ENCODE measurements around the gene NFASC. TPM values are rescaled to one million over a fixed set of nuclear protein-coding genes. Genes with fewer than 3 reads are reported as not detected.

The NFASC gene
- polyA plus RNA-seq, 1 donor from 2014 or later: 0.50 TPM

DNA sequence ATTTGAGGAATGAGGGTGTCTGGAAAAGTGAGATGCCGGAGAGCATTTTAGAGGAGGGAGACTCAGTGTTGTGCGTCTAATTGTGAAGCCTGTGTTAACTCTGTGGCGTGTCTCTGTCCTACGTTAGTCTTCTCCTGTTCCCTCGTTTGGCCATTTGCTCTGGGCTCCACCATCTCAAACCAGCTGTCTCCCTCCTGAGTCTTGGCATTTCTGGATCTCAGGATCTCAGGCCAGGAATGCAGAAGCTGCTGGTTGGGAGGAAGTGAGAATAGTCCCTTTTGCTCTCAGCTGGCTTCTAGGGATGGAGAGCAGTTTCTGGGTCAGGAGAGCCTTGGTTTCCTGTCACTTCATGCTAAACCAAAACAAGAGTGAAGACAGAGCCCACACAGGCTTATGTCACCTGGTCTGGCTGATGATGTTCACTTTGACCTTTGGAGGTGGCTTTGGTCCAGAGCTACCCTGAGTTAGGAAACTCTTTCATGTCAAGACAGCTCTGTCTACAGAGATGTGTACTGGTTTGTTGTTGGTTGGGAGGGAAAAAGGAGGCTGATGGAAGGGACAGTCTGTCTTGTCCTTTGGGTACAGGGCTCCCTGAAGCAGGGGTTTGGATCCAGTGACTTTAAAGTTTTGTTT is 859 bp downstream of the NFASC start:
- Mint-ChIP-seq H3K27ac (no peak overlapping the region), H3K9me3 (no peaks in the 10 kb centered on the region), H3K36me3 (no peaks in the 10 kb centered on the region), H3K4me3 (no peak overlapping the region), H3K4me1 (no peaks in the 10 kb centered on the region), H3K27me3 (peaks cover 9% of the 10 kb centered on the region)

DNA sequence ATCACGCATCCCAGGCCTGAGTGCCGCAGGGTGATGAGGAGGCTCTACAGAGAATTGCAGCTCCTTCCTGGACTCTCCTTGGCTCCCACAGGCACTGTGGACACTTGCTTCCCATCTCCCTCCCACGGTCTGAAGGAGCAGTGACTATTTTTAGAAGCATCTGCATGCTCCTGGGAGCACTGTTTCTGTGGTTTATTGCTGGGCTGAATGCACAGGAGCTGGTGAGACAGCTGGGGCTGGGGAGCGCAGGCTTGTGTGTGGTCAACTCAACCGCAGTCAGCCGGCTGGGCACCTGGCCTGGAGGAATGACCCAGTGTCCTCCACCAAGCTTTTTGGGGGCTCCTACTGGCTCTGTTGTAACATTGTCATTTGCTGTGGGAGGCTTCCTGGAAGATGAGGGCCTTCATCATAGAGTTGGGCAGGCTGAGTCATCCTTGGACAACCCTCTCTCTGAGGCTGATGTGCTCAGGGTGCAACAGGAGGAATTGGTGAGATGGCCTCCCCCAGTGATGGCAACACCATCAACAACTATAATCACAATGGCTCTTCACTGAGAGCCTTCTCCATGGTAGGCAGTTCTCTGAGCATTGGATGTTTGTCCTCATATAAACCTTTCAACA is 1.7 kb downstream of the NFASC start:
- Mint-ChIP-seq H3K9me3 (peaks cover 0 to 2% (median 0%) of the 10 kb centered on the region in 3 donors), H3K4me3 (no peak overlapping the region), H3K36me3 (no peaks in the 10 kb centered on the region), H3K27ac (no peak overlapping the region), H3K4me1 (no peaks in the 10 kb centered on the region), H3K27me3 (peaks cover 12% of the 10 kb centered on the region)

DNA sequence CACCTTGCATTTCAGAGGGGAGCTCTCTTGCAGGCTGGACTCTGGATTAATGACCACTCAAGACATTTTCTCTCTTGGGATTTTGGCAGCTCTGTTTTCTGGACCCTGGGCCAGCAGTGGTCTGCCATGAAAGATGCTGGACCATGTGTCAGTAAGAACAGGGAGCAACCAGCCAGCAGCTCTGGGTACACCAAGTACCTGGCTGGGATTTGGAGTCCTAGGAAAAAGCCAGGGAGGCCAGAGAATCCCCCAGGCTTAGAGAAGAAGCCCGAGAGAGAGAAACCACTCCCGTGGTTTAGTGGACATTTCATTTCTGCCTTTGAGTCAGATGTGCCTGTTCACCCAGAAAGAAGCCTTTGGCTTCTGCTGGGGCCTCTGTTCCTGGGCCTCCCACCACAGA is 2.5 kb downstream of the NFASC start:
- no peak overlapping the region for H3K4me3 Mint-ChIP-seq
- peaks cover 11% of the 10 kb centered on the region for H3K27me3 Mint-ChIP-seq
- H3K36me3 Mint-ChIP-seq: no peaks in the 10 kb centered on the region
- peaks cover 0 to 2% (median 0%) of the 10 kb centered on the region in 3 donors for H3K9me3 Mint-ChIP-seq
- no peaks in the 10 kb centered on the region for H3K4me1 Mint-ChIP-seq
- no peak overlapping the region for H3K27ac Mint-ChIP-seq

DNA sequence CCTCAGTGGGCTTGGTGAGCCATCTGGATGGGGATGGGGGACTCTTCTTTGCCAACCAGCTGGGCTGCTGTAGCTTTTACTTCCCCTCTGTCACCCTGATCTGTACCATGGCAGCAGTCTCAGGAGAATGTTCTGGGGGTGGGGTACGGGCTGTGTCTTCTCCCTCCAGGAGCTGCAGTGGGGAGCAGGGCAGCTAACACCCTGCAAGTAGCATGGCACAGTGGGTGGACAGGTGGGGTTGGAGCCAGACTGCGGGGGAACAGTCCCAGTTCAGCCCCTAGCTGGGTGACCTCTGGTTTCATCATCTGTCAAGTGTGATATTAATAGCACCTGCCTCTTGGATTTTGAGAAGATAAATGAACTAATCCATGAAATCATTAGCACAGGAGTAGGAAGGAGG is 3.1 kb downstream of the NFASC start:
- Mint-ChIP-seq H3K9me3 (peaks cover 0 to 2% (median 0%) of the 10 kb centered on the region in 3 donors), H3K36me3 (no peaks in the 10 kb centered on the region), H3K27me3 (peaks cover 11% of the 10 kb centered on the region), H3K4me3 (no peak overlapping the region), H3K27ac (no peak overlapping the region), H3K4me1 (no peaks in the 10 kb centered on the region)

DNA sequence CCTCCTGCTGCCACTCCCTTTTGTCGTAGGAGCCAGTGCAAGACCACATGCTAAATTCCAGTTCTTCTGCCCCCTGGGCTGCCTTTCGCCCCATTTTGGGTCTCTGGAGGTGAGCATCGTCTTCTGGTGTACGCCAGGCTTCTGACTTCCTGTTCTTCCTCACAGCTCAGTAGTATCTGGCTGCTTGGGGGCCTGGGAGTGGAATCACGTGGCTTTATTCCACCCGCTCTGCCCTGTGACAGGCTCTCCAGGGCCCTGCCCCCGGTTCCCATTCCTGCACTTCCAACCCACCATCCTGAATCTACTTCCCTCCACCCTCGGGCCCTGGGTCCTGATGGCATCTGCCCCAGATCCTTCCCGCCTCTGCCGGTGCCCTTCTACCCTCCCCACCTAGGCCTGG is 3.6 kb downstream of the NFASC start:
- no peak overlapping the region for H3K4me3 Mint-ChIP-seq
- no peaks in the 10 kb centered on the region for H3K36me3 Mint-ChIP-seq
- H3K27ac Mint-ChIP-seq: no peak overlapping the region
- peaks cover 11% of the 10 kb centered on the region for H3K27me3 Mint-ChIP-seq
- no peaks in the 10 kb centered on the region for H3K4me1 Mint-ChIP-seq
- peaks cover 0 to 2% (median 0%) of the 10 kb centered on the region in 3 donors for H3K9me3 Mint-ChIP-seq

DNA sequence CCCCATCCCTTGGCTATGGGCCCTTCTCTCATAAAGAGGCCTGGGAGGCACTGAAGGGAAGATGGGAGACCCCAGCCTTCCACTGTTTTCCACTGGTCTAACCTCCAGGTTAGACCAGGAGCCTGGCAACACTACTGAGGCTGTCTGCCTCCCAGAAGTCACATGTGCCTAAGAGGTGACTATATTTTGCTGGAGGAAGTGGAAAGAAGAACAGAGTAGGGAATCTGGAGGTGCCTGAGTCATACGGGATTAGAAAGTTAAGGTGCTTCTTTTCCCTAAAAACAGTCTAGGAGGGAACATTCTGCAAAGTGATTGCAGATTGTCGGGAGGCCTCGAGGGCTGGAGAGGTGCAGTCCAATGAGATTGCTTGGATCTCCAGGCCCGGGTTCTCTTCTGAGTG is 4.6 kb downstream of the NFASC start:
- no peaks in the 10 kb centered on the region for H3K4me1 Mint-ChIP-seq
- no peak overlapping the region for H3K4me3 Mint-ChIP-seq
- peaks cover 3% of the 10 kb centered on the region for H3K36me3 Mint-ChIP-seq
- H3K9me3 Mint-ChIP-seq: peaks cover 0 to 2% (median 0%) of the 10 kb centered on the region in 3 donors
- no peak overlapping the region for H3K27ac Mint-ChIP-seq
- H3K27me3 Mint-ChIP-seq: peaks cover 9% of the 10 kb centered on the region

DNA sequence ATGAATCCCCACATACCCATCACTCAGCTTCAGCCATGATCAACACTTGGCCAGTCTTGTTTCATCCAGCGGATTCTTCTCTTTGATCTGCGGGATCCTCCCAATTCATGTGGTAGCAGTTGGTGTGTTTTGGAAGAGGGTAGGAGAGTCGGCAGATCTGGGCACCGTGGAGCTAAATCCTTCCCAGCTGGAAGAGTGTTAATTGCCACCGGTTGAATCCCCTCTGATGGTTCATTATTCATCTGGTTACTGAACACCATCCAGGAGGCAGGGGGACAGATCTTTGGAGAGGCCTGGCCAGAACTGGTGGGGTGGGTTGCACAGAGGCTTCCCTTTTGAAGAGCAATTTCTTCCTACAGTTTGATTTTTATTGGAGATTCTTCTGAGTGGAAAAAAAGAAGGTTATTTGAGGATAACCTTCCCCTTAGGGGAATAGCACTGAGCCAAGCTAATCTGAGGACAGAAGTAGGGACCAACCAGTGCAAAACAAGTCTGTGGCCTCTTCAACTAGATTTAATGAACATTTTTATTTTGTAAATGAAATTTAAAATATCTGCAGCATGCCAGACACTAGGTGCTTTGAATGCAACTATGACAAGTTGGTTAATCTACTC is 8.1 kb downstream of the NFASC start:
- Mint-ChIP-seq H3K27me3 (peaks cover 9% of the 10 kb centered on the region), H3K4me1 (no peaks in the 10 kb centered on the region), H3K9me3 (peaks cover 0 to 2% (median 0%) of the 10 kb centered on the region in 3 donors), H3K27ac (no peak overlapping the region), H3K36me3 (peaks cover 5% of the 10 kb centered on the region), H3K4me3 (no peak overlapping the region)

DNA sequence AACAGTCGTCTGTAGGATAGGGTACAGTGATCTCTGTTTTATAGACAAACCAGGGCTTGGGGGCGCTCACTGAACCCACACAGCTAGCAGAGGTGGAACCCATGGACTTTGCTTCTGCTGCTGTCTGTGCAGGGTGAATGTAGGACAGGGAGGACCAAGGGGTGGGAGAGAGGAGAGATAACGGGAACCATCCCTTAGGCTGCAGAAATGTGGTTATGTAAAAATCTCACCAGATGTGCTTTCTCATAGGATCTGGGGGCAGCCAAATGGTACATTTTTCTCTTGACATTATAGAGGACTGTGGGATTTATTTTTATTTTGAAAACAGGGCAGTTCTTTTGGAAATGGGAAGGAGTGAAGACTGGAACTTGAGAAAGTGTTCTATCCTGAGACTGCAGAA is 8.7 kb downstream of the NFASC start:
- Mint-ChIP-seq H3K4me1 (no peaks in the 10 kb centered on the region), H3K9me3 (peaks cover 0 to 2% (median 0%) of the 10 kb centered on the region in 3 donors), H3K27me3 (peaks cover 5% of the 10 kb centered on the region), H3K4me3 (no peak overlapping the region), H3K27ac (no peak overlapping the region), H3K36me3 (peaks cover 5% of the 10 kb centered on the region)

DNA sequence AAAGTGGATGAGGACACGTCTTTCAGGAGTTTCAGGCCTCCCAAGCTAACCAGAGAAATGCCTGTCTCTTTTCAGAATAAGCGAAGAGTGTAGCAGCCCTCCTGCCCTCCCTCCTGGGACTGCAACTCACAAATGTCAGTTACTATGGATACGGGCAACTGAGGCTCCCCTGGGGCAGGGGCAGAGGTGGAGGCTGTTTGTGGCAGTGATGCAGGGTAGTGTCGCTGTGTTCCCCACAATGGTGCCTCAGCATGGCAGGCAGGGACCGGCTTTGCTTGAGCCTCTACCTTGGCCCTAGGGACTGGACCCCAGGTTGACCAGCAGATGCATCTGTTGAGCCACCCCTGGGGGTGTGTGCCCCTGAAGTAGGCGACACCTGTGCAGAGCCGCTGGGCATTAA is 10.2 kb downstream of the NFASC start:
- Mint-ChIP-seq H3K4me3 (no peak overlapping the region), H3K9me3 (peaks cover 0 to 2% (median 0%) of the 10 kb centered on the region in 3 donors), H3K27ac (no peak overlapping the region), H3K27me3 (peaks cover 5% of the 10 kb centered on the region), H3K36me3 (peaks cover 5% of the 10 kb centered on the region), H3K4me1 (no peaks in the 10 kb centered on the region)

DNA sequence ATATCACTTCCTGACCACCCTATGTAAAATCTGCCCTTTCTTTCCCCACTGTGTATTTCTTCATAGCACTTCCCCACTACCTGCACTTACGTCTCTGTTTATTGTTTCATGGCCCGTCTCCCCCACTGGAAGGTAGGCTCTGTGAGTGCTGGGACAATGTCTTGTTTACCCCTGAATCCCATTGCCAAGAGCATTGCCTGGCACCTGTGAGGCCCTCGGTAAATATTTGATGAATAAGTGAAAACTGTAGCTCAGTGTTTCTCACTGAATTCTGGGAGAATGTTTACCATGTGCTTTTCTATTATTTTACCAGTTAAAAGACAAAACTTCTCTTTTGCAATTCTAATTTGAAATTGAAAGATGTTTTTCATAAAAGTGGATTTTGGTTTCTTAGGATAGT is 11.8 kb downstream of the NFASC start:
- H3K4me3 Mint-ChIP-seq: no peak overlapping the region
- peak overlapping the region in 1 of 3 donors; percentile 35 for H3K27ac Mint-ChIP-seq
- H3K9me3 Mint-ChIP-seq: no peaks in the 10 kb centered on the region
- H3K27me3 Mint-ChIP-seq: peaks cover 5% of the 10 kb centered on the region
- peaks cover 5% of the 10 kb centered on the region for H3K36me3 Mint-ChIP-seq
- peaks cover 0 to 1% (median 0%) of the 10 kb centered on the region in 3 donors for H3K4me1 Mint-ChIP-seq

DNA sequence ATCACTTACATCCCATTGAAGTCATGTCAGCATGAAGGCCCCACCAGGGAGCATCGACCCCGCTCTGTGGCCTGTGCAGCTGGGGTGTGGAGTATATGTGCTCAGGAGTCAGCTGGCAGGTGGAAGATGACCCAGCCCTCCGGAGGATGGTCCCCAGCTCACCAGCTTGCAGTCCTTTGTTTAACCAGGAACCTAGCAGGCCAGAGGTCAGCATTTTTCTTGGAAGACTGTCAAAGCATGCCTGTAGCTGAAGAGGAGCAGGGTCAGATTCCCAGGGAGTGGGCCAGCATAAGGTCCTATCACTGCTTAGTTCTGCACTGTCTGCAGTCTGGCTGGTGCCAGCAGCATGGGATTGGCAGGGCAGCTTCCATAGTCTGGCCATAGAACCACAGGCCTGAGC is 12.7 kb downstream of the NFASC start:
- peaks cover 0 to 1% (median 0%) of the 10 kb centered on the region in 3 donors for H3K4me1 Mint-ChIP-seq
- peaks cover 5% of the 10 kb centered on the region for H3K27me3 Mint-ChIP-seq
- H3K27ac Mint-ChIP-seq: no peak overlapping the region
- H3K36me3 Mint-ChIP-seq: peaks cover 5% of the 10 kb centered on the region
- H3K4me3 Mint-ChIP-seq: no peak overlapping the region
- H3K9me3 Mint-ChIP-seq: no peaks in the 10 kb centered on the region

DNA sequence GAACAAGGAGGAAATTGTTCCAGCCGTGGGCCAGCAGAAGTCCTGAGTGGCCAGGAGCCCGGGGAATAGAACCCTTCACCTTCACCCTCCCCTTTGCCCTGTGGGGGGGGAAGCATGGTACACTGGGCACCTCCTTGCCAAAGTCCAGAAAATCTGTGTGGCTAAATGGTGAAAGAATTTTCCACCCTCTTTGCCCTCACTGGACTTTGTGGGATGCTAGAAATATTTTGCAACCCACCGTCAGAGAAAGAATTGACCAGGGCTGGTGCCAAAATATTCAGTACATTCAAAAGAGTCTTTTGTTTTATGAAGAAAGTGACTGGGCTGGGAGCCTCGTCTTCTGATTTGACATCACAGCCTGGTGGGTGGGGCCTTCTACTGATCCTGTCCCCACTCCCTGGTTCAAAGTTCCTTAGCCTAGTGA is 14.6 kb downstream of the NFASC start:
- Mint-ChIP-seq H3K27me3 (peaks cover 5% of the 10 kb centered on the region), H3K4me1 (peaks cover 4 to 7% (median 6%) of the 10 kb centered on the region in 3 donors), H3K9me3 (no peaks in the 10 kb centered on the region), H3K36me3 (peaks cover 2% of the 10 kb centered on the region), H3K4me3 (no peak overlapping the region), H3K27ac (no peak overlapping the region)

DNA sequence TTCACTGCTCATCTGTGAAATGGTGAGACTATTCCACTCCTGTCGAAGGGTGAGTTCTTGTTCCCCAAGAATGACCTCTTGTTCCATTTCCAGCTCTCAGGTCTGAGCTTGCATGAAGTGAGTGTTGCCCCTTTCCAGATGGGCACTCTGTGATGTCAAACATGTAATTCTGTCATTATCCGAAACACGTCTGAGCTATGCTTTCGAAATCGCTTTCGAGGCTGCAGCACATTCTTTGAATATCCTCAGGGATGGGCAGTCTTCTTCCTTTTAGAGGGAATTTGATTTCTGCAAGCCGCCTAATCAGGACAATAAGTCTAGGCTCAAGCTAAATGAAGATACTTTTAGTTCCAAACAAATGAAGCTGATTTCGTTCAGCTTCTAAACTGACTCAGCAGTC is 15.1 kb downstream of the NFASC start:
- Mint-ChIP-seq H3K27me3 (peaks cover 5% of the 10 kb centered on the region), H3K27ac (no peak overlapping the region), H3K4me3 (no peak overlapping the region), H3K4me1 (peaks cover 4 to 7% (median 6%) of the 10 kb centered on the region in 3 donors), H3K36me3 (peaks cover 2% of the 10 kb centered on the region), H3K9me3 (no peaks in the 10 kb centered on the region)

DNA sequence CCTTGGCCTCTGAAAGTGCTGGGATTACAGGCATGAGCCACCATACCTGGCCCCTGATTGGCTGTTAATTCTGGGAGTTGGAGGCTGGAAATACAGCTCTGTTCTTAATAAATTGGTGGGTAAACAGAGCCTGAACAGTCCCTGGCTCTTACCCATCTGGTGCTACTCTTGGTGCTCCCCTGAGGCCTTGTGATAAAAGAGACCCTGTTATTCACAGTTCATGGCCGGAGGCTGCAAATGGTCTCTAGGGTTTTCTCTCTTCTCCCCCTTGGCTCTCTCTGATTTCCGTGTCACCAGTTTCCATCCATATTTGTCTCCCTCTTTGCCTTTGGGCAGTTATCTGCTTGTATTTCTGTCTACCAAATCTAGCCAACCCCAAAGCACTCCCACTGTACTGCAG is 17.2 kb downstream of the NFASC start:
- Mint-ChIP-seq H3K4me1 (peaks cover 4 to 7% (median 6%) of the 10 kb centered on the region in 3 donors), H3K36me3 (no peaks in the 10 kb centered on the region), H3K27me3 (peaks cover 5% of the 10 kb centered on the region), H3K27ac (peak overlapping the region in 1 of 3 donors; percentile 8), H3K9me3 (no peaks in the 10 kb centered on the region), H3K4me3 (no peak overlapping the region)

DNA sequence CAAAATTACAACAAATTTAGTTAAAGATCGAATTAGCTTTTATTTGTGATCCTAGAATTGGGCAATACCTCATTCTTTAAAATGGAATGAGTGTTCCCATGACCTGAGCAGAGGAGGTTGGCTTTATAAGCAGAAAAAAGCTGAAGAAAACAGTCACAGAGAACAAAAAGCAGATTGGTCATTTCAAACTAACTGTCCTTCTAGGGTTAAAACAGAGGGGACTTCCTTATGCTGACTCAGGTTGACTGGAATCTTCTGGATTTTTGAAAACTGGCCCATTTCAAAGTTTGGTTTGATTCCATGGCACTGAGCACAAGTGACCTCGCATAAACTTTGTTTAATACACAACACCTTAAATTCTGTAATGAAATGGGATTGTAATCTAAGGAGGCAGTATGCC is 17.6 kb downstream of the NFASC start:
- Mint-ChIP-seq H3K4me3 (no peak overlapping the region), H3K36me3 (no peaks in the 10 kb centered on the region), H3K9me3 (no peaks in the 10 kb centered on the region), H3K4me1 (peaks cover 4 to 7% (median 6%) of the 10 kb centered on the region in 3 donors), H3K27ac (peak overlapping the region in 1 of 3 donors; percentile 8), H3K27me3 (peaks cover 5% of the 10 kb centered on the region)
